ENCODE data around the gene TCAIM. TPM values are rescaled to one million over a fixed set of nuclear protein-coding genes. Genes with fewer than 3 reads are reported as not detected.

Gene TCAIM
- total and polyA plus RNA-seq, 2 donors (not counting 3 experiments of a cell fraction or from before 2014, with no cell fraction given) = 9.2 to 18.2 TPM

- Histone ChIP-seq H3K9me1 (replicated peaks; ENCODE audit: control insufficient read depth, extremely low read depth, insufficient read depth, low read length) (no peaks in the 10 kb centered on the region), H4K20me1 (replicated peaks; ENCODE audit: control insufficient read depth, extremely low read depth, insufficient read depth, low read length) (no peaks in the 10 kb centered on the region), H3K27ac (ENCODE audit: insufficient read depth, low read depth, low read length) (no peak overlapping the region), H3K4me3 (replicated peaks in 1 of 3; ENCODE audit: insufficient read depth in 1 of 3, low read depth in 1 of 3, low read length in 3 of 3) (peak overlapping the region in 1 of 3 experiments; percentile 94), H3K9ac (replicated peaks; ENCODE audit: extremely low read depth, insufficient read depth, low read length) (no peak overlapping the region), H3K79me2 (ENCODE audit: control insufficient read depth, insufficient read depth, low read length) (peaks cover 9% of the 10 kb centered on the region), H2AFZ (ENCODE audit: low read depth, low read length) (no peak overlapping the region), H3K4me2 (ENCODE audit: insufficient read depth, low read length) (peak overlapping the region; percentile 99), H3K9me3 (replicated peaks; ENCODE audit: control insufficient read depth, insufficient read depth, low read length) (no peaks in the 10 kb centered on the region), H3K27me3 (ENCODE audit: control insufficient read depth in 2 of 2, insufficient read depth in 2 of 2, low read length in 2 of 2) (no peaks in the 10 kb centered on the region), H3K36me3 (ENCODE audit: control insufficient read depth in 2 of 2, extremely low read depth in 1 of 2, insufficient read depth in 2 of 2, low read length in 2 of 2) (no peaks in the 10 kb centered on the region), H3K4me1 (ENCODE audit: control insufficient read depth, extremely low read depth, insufficient read depth, low read length) (peaks cover 9% of the 10 kb centered on the region)
- FAIRE-seq (peak; percentile 40), DNase-seq (ENCODE audit: low read depth, low spot score) (no peak)
- dilution Hi-C loops (cut with MboI; ENCODE audit: extremely low pct_ligation_motif_present, low sequenced_read_pairs) = no loop called here
- TF ChIP-seq MAX (IDR thresholded peaks at IDR 0.05; ENCODE audit: insufficient read depth, insufficient read length) (no peak), CTCF (IDR thresholded peaks at IDR 0.05; ENCODE audit: extremely low read depth in 1 of 2, insufficient read depth in 1 of 2, low read depth in 1 of 2, low read length in 2 of 2) (no peak), POLR2AphosphoS5 (IDR thresholded peaks at IDR 0.05; ENCODE audit: insufficient read depth, low read depth, low read length) (no peak), FOS (IDR thresholded peaks at IDR 0.05; ENCODE audit: borderline replicate concordance, insufficient read depth, low read length) (no peak), MYC (IDR thresholded peaks at IDR 0.05; ENCODE audit: low read depth, low read length) (no peak), JUN (IDR thresholded peaks at IDR 0.05; ENCODE audit: borderline replicate concordance, insufficient read depth, insufficient read length, low read depth) (no peak), POLR2A (IDR thresholded peaks at IDR 0.05; ENCODE audit: low read depth, low read length) (no peak), EZH2 (IDR thresholded peaks at IDR 0.05; ENCODE audit: borderline replicate concordance, low read depth, low read length, severe bottlenecking) (no peak), GATA2 (IDR thresholded peaks at IDR 0.05; ENCODE audit: insufficient read depth, insufficient read length, low read depth, low read length) (no peak)
- BruUV-seq (replicated peaks) = no TSS peak
- intact Hi-C loops (cut with micrococcal nuclease) = no loop called here
- POLR2A ChIA-PET = no interaction called here
- CTCF ChIA-PET = interaction anchor here (1.0 to 2.8 kb wide), 2 partner anchors 16 to 88 kb away, joined by 3 to 8 read pairs; no protein-coding TSS in a partner anchor
Measured at GRCh38 chr3:44340058-44340395, 1.5 kb downstream of the TCAIM start.
